ENCODE data around the gene RBM3. TPM values are rescaled to one million over a fixed set of nuclear protein-coding genes. Genes with fewer than 3 reads are reported as not detected.

The RBM3 gene
- total and polyA plus RNA-seq, 2 of the 4 experiments (the other 2 are of a cell fraction) = 243 to 386 TPM

DNA sequence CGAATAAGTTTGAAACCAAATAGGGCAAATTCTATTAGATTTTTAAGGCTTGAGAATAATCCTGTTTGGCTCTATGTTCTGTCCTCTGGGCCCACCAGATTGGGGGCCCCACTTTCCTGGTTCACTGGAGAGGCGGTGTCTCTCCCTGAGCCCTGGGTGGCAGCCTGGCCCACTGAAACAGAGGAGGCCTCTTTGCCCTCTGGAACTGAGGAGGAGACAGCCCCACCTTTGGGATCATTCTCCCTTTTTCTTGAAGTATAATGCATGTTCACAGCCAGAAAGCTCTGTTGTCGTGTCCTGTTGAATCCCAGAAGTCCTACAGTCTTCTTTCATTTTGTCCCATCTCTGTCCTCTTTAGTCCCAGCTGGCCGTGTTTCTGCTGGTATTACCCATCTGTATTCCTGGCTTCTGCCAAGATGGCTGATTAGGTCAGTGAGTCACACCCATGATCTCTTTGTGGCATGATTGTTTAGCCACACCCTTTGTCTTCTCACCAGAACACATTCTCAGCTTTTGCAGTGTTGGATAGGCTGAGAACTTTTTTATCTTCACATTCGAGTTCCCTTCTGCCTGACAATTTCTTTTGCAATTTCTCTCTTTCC lies 42.8 kb upstream of the RBM3 start:
- ATAC-seq (ENCODE audit: low read depth) (peak; percentile 79), DNase-seq (peak; percentile 69)
- CTCF ChIA-PET = interaction anchor here (1.0 kb wide), 1 partner anchor 26 kb away, joined by 3 read pairs; no protein-coding TSS in a partner anchor
- H3K27me3 ChIP-seq (ENCODE audit: control insufficient read depth, insufficient read depth, low read length) = no peaks in the 10 kb centered on the region
- peak overlapping the region; percentile 24 for H2BK5ac ChIP-seq (ENCODE audit: low read depth, low read length, poor library complexity, severe bottlenecking)
- no peak overlapping the region for H3K9ac ChIP-seq (ENCODE audit: low read depth, low read length)
- H3K56ac ChIP-seq (ENCODE audit: extremely low read depth, insufficient read depth, low read length) = no peak overlapping the region
- no peak overlapping the region for H3K4me3 ChIP-seq (ENCODE audit: insufficient read depth, low read depth, low read length)
- peak overlapping the region; percentile 16 for H2AFZ ChIP-seq (replicated peaks; ENCODE audit: low read length, poor library complexity)
- no peak overlapping the region for H2AK5ac ChIP-seq (ENCODE audit: low read depth, low read length)
- no TSS peak for BruUV-seq (replicated peaks)
- H3K23ac ChIP-seq (ENCODE audit: low read depth, low read length) = no peak overlapping the region
- intact Hi-C loops (cut with micrococcal nuclease) (no loop called here), dilution Hi-C loops (cut with HindIII; ENCODE audit: low sequenced_read_pairs, unreplicated experiment) (no loop called here), in situ Hi-C loops (cut with MboI; ENCODE audit: low sequenced_read_pairs) (no loop called here)
- no peak overlapping the region for H3K27ac ChIP-seq (ENCODE audit: insufficient read depth, low read length)
- 0 out of 3 replicates have a peak overlapping the region, but pooled peaks have one; percentile 15 for H2BK15ac ChIP-seq (ENCODE audit: low read depth, low read length)
- no CpG with 5 or more reads among the region's 5 CpGs for WGBS, 2 experiments (ENCODE audit: extremely low coverage in 2 of 2, insufficient read length in 1 of 2)
- TF ChIP-seq, protein P1, sequence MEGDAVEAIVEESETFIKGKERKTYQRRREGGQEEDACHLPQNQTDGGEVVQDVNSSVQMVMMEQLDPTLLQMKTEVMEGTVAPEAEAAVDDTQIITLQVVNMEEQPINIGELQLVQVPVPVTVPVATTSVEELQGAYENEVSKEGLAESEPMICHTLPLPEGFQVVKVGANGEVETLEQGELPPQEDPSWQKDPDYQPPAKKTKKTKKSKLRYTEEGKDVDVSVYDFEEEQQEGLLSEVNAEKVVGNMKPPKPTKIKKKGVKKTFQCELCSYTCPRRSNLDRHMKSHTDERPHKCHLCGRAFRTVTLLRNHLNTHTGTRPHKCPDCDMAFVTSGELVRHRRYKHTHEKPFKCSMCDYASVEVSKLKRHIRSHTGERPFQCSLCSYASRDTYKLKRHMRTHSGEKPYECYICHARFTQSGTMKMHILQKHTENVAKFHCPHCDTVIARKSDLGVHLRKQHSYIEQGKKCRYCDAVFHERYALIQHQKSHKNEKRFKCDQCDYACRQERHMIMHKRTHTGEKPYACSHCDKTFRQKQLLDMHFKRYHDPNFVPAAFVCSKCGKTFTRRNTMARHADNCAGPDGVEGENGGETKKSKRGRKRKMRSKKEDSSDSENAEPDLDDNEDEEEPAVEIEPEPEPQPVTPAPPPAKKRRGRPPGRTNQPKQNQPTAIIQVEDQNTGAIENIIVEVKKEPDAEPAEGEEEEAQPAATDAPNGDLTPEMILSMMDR (conservative IDR thresholded peaks at IDR 0.05; ENCODE audit: low read depth, low read length) = no peak
- no peak overlapping the region for H3K4me2 ChIP-seq (ENCODE audit: low read depth, low read length)
- peak overlapping the region; percentile 68; the same call in 1 of the 2 replicates for H3K18ac ChIP-seq (ENCODE audit: low read depth, low read length)
- H4K8ac ChIP-seq (ENCODE audit: low read depth in 2 of 2, low read length in 2 of 2) = peak overlapping the region in 1 of 2 experiments; percentile 83; a peak in 2 of 4 replicates
- H3K9me1 ChIP-seq (ENCODE audit: insufficient read depth, low read length) = no peaks in the 10 kb centered on the region
- H2AK9ac ChIP-seq (replicated peaks; ENCODE audit: low read depth, low read length, poor library complexity) = no peak overlapping the region
- H3K9me3 ChIP-seq (ENCODE audit: control insufficient read depth, insufficient read depth, low read length) = no peaks in the 10 kb centered on the region; the same call in 1 of the 2 replicates
- 0 out of 2 replicates have a peak overlapping the region, but pooled peaks have one; percentile 25 for H3K4ac ChIP-seq (ENCODE audit: low read depth, low read length)
- 0 out of 2 replicates have a peak, but pooled peaks cover 1% of the 10 kb centered on the region for H3K4me1 ChIP-seq (ENCODE audit: control insufficient read depth, insufficient read depth, low read length)
- peak overlapping the region; percentile 84; the same call in 1 of the 2 replicates for H4K5ac ChIP-seq (ENCODE audit: low read depth, low read length)
- peak overlapping the region; percentile 41 for H2BK120ac ChIP-seq (ENCODE audit: low read depth, low read length)
- H4K91ac ChIP-seq (ENCODE audit: insufficient read depth, low read depth, low read length) = peak overlapping the region; percentile 10
- POLR2A ChIA-PET (ENCODE audit: unreplicated experiment) = no interaction called here
- no peak overlapping the region for H3K14ac ChIP-seq (replicated peaks; ENCODE audit: low read depth, low read length)
- H3K79me1 ChIP-seq (ENCODE audit: low read depth in 1 of 2, low read length in 2 of 2) = no peaks in the 10 kb centered on the region
- peaks cover 2% of the 10 kb centered on the region; the same call in 1 of the 2 replicates for H3K36me3 ChIP-seq (ENCODE audit: control insufficient read depth, insufficient read depth, low read length)
- H2BK20ac ChIP-seq (ENCODE audit: low read depth, low read length) = no peak overlapping the region; the same call in 1 of the 2 replicates
- no peaks in the 10 kb centered on the region for H4K20me1 ChIP-seq (ENCODE audit: insufficient read depth, low read length)

All from IMR-90 (cell line).